Lung (tissue), 12 donors: ENCODE results near the gene CCL11. TPM values are rescaled to one million over a fixed set of nuclear protein-coding genes. Genes with fewer than 3 reads are reported as not detected.

Experiments used
- ATAC-seq: fragments of 200-7000 bp; cut with Tn5 transposase; one replicate; pipeline ENCODE4 v1.9.1; 2020; ENCODE audit warnings: moderate number of reproducible peaks; ENCODE audit not compliant: insufficient read depth, low FRiP score
- DNase-seq, 3 donors: peaks; one replicate each; pipeline ENCODE4 v3.0.0-alpha.2; 2013 to 2017
- H3K27ac ChIP-seq, 2 donors: one replicate each; pipeline ENCODE4 v1.5.1; 2013; ENCODE audit warnings: mild to moderate bottlenecking in 2 of 2, moderate library complexity in 2 of 2, control low read depth in 1 of 2, inconsistent platforms in 1 of 2, low read depth in 1 of 2, low read length in 1 of 2
- H3K27me3 ChIP-seq, 3 donors: one replicate each; pipeline ENCODE4 v1.5.1; 2013; ENCODE audit warnings: low read length in 2 of 3; ENCODE audit not compliant: control insufficient read depth in 3 of 3, insufficient read depth in 3 of 3
- H3K36me3 ChIP-seq, 4 donors: one replicate each; pipeline ENCODE4 v1.5.1; 2013; ENCODE audit warnings: low read length in 4 of 4, mild to moderate bottlenecking in 1 of 4, moderate library complexity in 1 of 4; ENCODE audit not compliant: control insufficient read depth in 4 of 4, insufficient read depth in 4 of 4
- H3K4me1 ChIP-seq, 5 donors: one replicate each; pipeline ENCODE4 v1.5.1; 2013; ENCODE audit warnings: low read length in 5 of 5, mild to moderate bottlenecking in 2 of 5, moderate library complexity in 1 of 5; ENCODE audit not compliant: control insufficient read depth in 5 of 5, insufficient read depth in 5 of 5
- H3K4me3 ChIP-seq: one replicate; pipeline ENCODE4 v1.5.1; 2013; ENCODE audit warnings: mild to moderate bottlenecking, control low read depth, moderate library complexity
- H3K9ac ChIP-seq, 2 donors: one replicate each; pipeline ENCODE4 v1.5.1; 2013; ENCODE audit warnings: low read length in 2 of 2, control low read depth in 1 of 2; ENCODE audit not compliant: insufficient read depth in 1 of 2
- H3K9me3 ChIP-seq, 4 donors: one replicate each; pipeline ENCODE4 v1.5.1; 2013; ENCODE audit warnings: low read length in 3 of 4, mild to moderate bottlenecking in 1 of 4, moderate library complexity in 1 of 4; ENCODE audit not compliant: control insufficient read depth in 4 of 4, insufficient read depth in 3 of 4
- WGBS, 2 donors: extraction: QIAGEN DNeasy Blood & Tissue Kit; methylation state at CpG; one replicate each; pipeline ENCODE4 v1.1.7; 2013; 5-methylcytosine and 5-hydroxymethylcytosine counted together
- polyA plus RNA-seq, 2 donors: library from polyadenylated mRNA; stranded (reverse); fragments of 200-250 nt; gene quantifications; one replicate each; pipeline ENCODE4 v1.2.1, GENCODE V29; 2013
- total RNA-seq, 2 donors: library from RNA; depleted of rRNA in 1 of 2; stranded (reverse); fragments of >200 nt in 1 of 2; gene quantifications; one replicate each; pipeline ENCODE4 v1.2.1, GENCODE V29; 2014 to 2021
- TF ChIP-seq, protein P1 (sequence below): IDR thresholded peaks from 2 replicates; pipeline ENCODE4 v1.5.1; 2012; ENCODE audit warnings: mild to moderate bottlenecking; ENCODE audit errors: control extremely low read depth, extremely low read depth
- donor health status: control.
- donor health status: control.
- donor health status: Bipolar disorder and iron deficiency.
- donor health status: healthy.
- donor health status: DM: yes; HTN: yes; CAD: no.

The CCL11 gene
- total and polyA plus RNA-seq, 4 donors, result 0.18 to 3.6 (median 0.59) TPM

DNA sequence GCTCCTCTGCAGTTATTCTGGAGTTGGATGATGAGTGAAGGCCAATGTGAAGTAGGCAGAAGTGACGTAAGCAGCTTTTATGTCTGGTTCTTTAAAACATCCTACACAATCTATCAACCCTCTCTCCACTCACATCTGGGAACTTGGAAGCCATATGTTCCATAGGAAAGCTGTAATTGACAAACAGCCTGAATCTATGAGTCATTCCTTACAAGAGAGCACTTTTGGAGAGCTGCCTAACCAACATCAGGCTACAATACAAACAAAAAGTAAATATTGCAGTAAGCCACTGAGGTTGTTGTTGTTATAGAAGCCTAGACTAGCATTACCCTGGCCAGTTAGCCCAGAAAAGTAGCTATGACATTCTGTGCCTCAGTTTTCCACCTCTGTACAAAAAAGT is 9.7 kb upstream of the CCL11 start:
- Histone ChIP-seq H3K4me3 (no peak overlapping the region), H3K4me1 (peaks cover 0 to 13% (median 0%) of the 10 kb centered on the region in 5 donors), H3K27ac (no peak overlapping the region), H3K36me3 (no peaks in the 10 kb centered on the region), H3K9ac (no peak overlapping the region), H3K9me3 (no peaks in the 10 kb centered on the region), H3K27me3 (no peaks in the 10 kb centered on the region)
- 0 to 30% methylated on average over 1 of the region's 1 CpG for WGBS, 2 donors
- no peak for ATAC-seq
- TF ChIP-seq, protein P1, sequence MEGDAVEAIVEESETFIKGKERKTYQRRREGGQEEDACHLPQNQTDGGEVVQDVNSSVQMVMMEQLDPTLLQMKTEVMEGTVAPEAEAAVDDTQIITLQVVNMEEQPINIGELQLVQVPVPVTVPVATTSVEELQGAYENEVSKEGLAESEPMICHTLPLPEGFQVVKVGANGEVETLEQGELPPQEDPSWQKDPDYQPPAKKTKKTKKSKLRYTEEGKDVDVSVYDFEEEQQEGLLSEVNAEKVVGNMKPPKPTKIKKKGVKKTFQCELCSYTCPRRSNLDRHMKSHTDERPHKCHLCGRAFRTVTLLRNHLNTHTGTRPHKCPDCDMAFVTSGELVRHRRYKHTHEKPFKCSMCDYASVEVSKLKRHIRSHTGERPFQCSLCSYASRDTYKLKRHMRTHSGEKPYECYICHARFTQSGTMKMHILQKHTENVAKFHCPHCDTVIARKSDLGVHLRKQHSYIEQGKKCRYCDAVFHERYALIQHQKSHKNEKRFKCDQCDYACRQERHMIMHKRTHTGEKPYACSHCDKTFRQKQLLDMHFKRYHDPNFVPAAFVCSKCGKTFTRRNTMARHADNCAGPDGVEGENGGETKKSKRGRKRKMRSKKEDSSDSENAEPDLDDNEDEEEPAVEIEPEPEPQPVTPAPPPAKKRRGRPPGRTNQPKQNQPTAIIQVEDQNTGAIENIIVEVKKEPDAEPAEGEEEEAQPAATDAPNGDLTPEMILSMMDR, result no peak
- peak in 2 of 3 donors; percentile 88 to 94 for DNase-seq

DNA sequence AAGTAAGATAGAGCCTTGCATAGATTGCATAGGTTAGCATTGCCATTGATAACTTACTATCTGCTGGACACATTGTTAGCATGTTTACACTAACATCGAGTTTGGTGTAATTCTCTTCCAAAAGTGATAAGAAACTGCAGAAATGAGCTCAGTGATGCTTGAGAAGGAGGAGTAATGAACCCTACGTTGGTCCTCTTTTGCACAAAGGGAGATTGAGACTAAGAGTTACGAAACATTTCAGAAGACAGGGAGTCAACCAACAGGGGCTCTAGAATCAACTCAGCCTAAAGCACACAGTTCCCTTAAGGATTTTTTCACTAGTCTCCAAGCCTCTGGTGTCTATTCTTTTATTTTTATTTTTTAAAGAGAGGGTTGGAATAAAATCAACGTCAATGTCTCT is 8.7 kb upstream of the CCL11 start:
- DNase-seq, result peak in 2 of 3 donors; percentile 31 to 46
- Histone ChIP-seq H3K36me3 (no peaks in the 10 kb centered on the region), H3K27me3 (no peaks in the 10 kb centered on the region), H3K4me1 (peaks cover 0 to 13% (median 0%) of the 10 kb centered on the region in 5 donors), H3K4me3 (no peak overlapping the region), H3K27ac (no peak overlapping the region), H3K9ac (no peak overlapping the region), H3K9me3 (no peaks in the 10 kb centered on the region)
- TF ChIP-seq, protein P1, result no peak
- WGBS, 2 donors, result 67 to 68% methylated on average over 4 of the region's 4 CpGs
- no peak for ATAC-seq

DNA sequence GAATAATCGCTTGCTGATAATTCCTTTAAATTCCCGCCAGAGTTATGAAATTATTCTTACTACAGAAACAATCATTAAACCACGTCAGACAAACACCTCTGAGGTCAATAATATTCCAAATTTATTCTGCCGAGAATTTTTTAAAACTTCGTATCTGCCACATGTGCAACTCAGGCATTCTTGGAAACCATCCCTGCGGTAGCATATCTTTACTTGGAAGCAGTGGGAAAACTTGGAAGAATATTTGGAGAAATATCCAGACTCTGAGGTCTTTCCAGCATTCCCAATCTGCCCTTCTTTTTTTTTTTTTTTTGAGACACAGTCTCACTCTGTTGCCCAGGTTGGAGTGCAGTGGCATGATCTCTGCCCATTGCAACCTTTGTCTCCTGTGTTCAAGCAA is 2.0 kb upstream of the CCL11 start:
- no peak for ATAC-seq
- 75 to 89% methylated on average over 6 of the region's 6 CpGs for WGBS, 2 donors
- H3K4me1 ChIP-seq, result peaks cover 0 to 9% (median 4%) of the 10 kb centered on the region in 5 donors
- no peak overlapping the region for H3K9ac ChIP-seq
- no peaks in the 10 kb centered on the region for H3K9me3 ChIP-seq
- no peak overlapping the region for H3K27ac ChIP-seq
- no peaks in the 10 kb centered on the region for H3K36me3 ChIP-seq
- no peak for DNase-seq
- H3K4me3 ChIP-seq, result no peak overlapping the region
- H3K27me3 ChIP-seq, result no peaks in the 10 kb centered on the region
- TF ChIP-seq, protein P1, result no peak

DNA sequence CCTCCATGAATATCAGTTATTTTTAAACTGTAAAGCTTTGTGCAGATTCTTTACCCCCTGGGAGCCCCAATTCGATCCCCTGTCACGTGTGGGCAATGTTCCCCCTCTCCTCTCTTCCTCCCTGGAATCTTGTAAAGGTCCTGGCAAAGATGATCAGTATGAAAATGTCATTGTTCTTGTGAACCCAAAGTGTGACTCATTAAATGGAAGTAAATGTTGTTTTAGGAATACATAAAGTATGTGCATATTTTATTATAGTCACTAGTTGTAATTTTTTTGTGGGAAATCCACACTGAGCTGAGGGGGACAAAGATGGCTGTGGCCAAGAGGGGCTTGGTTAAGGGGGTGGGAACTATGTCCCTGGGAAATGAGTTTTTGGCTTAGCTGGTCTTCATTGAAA is 2.3 kb downstream of the CCL11 start:
- Histone ChIP-seq H3K4me1 (peaks cover 0 to 9% (median 4%) of the 10 kb centered on the region in 5 donors), H3K9ac (no peak overlapping the region), H3K27ac (no peak overlapping the region), H3K36me3 (no peaks in the 10 kb centered on the region), H3K9me3 (no peaks in the 10 kb centered on the region), H3K4me3 (no peak overlapping the region), H3K27me3 (peaks cover 0 to 2% (median 0%) of the 10 kb centered on the region in 3 donors)
- 54 to 65% methylated on average over 2 of the region's 2 CpGs for WGBS, 2 donors
- DNase-seq, result no peak
- no peak for ATAC-seq
- TF ChIP-seq, protein P1, result no peak
